ENCODE measurements around the gene PRKCA. TPM values are rescaled to one million over a fixed set of nuclear protein-coding genes. Genes with fewer than 3 reads are reported as not detected.

PRKCA gene
- total and polyA plus RNA-seq, 10 of the 15 experiments (the other 5 are each of a cell fraction or from before 2014, with no cell fraction given): 0.11 to 14.6 (median 0.72) TPM

DNA sequence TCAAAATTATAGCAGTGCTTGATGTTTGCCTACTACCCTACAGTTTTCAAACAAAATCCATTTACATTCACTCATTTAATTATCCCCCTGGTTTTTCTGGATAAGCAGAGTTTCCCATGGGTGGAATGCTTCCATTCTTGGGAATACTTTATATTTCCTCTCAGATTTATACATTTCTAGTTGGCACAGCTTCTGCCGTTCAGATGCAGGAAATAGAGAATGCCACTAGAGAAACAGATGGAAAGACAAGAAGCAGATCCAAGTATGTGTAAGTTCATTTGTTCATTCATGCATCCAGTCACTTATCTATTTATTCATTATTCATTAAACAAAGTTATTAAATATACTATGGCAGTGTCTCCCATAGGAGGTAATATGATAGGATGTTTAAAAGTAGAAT, 467.5 kb downstream of the PRKCA start (continued):
- TF ChIP-seq, protein P1, sequence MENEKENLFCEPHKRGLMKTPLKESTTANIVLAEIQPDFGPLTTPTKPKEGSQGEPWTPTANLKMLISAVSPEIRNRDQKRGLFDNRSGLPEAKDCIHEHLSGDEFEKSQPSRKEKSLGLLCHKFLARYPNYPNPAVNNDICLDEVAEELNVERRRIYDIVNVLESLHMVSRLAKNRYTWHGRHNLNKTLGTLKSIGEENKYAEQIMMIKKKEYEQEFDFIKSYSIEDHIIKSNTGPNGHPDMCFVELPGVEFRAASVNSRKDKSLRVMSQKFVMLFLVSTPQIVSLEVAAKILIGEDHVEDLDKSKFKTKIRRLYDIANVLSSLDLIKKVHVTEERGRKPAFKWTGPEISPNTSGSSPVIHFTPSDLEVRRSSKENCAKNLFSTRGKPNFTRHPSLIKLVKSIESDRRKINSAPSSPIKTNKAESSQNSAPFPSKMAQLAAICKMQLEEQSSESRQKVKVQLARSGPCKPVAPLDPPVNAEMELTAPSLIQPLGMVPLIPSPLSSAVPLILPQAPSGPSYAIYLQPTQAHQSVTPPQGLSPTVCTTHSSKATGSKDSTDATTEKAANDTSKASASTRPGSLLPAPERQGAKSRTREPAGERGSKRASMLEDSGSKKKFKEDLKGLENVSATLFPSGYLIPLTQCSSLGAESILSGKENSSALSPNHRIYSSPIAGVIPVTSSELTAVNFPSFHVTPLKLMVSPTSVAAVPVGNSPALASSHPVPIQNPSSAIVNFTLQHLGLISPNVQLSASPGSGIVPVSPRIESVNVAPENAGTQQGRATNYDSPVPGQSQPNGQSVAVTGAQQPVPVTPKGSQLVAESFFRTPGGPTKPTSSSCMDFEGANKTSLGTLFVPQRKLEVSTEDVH (IDR thresholded peaks at IDR 0.05; ENCODE audit: low read depth, partially characterized antibody): no peak
- TF ChIP-seq CHD4 (IDR thresholded peaks at IDR 0.05): no peak
- TF ChIP-seq HDAC2 (IDR thresholded peaks at IDR 0.05): no peak
- TF ChIP-seq, protein P2, sequence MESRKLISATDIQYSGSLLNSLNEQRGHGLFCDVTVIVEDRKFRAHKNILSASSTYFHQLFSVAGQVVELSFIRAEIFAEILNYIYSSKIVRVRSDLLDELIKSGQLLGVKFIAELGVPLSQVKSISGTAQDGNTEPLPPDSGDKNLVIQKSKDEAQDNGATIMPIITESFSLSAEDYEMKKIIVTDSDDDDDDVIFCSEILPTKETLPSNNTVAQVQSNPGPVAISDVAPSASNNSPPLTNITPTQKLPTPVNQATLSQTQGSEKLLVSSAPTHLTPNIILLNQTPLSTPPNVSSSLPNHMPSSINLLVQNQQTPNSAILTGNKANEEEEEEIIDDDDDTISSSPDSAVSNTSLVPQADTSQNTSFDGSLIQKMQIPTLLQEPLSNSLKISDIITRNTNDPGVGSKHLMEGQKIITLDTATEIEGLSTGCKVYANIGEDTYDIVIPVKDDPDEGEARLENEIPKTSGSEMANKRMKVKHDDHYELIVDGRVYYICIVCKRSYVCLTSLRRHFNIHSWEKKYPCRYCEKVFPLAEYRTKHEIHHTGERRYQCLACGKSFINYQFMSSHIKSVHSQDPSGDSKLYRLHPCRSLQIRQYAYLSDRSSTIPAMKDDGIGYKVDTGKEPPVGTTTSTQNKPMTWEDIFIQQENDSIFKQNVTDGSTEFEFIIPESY (IDR thresholded peaks at IDR 0.05): no peak
- no peak for TF ChIP-seq CBX5 (IDR thresholded peaks at IDR 0.05; ENCODE audit: low read depth)

DNA sequence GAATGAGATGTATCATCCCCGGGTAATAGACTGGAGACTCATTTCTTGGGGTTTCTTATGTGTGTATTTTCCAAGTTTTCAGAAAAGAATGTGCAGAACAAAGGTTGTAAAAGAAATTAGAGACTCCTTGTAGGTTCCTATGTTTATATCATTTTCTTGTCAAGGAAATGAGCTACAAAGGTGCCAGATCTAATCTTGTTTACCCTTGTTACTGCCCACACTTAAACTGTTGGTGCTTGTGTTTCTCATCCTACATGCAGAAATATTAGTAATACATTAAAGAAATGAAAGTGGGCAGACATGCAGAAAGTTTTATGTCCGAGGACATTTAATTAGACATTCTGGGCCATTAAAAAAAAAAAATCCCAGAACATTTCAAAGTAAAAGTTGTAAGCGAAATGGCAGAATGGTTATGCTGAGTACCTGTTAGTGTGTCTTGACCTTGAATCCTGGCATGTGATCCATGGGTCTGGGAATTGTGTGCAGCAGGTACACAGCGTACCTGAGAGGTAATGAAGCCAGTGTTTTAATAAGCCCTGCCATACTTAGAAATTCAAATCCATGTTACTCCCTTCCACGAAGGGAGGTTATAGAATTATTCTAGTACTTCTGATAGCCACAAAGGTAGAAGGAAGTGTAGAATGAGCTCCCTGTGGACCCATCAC, 469.9 kb downstream of the PRKCA start:
- CTCF ChIA-PET: interaction anchor here (0.6 kb wide), 1 partner anchor 1194 kb away, joined by 3 read pairs; no protein-coding TSS in a partner anchor
- H3K4me1 ChIP-seq (ENCODE audit: control insufficient read depth, insufficient read depth, low read length): no peaks in the 10 kb centered on the region
- FAIRE-seq (no peak), ATAC-seq (no peak), DNase-seq (ENCODE audit: low read depth, low spot score) (no peak)
- H4K20me1 ChIP-seq (ENCODE audit: control insufficient read depth, insufficient read depth): no peaks in the 10 kb centered on the region
- H3K27me3 ChIP-seq (replicated peaks in 1 of 2; ENCODE audit: control insufficient read depth in 2 of 2, insufficient read depth in 2 of 2, low read length in 1 of 2): no peaks in the 10 kb centered on the region
- H3K27ac ChIP-seq (ENCODE audit: control insufficient read depth, insufficient read depth): no peak overlapping the region
- H3K4me3 ChIP-seq: no peak overlapping the region
- RAD21 ChIA-PET (ENCODE audit: unreplicated experiment): no interaction called here
- SMC1A ChIA-PET (ENCODE audit: uncharacterized antibody, unreplicated experiment): no interaction called here
- no peaks in the 10 kb centered on the region for H3K9me3 ChIP-seq (replicated peaks; ENCODE audit: control insufficient read depth, insufficient read depth, low read length)
- in situ Hi-C loops (cut with MboI) (no loop called here), intact Hi-C loops (cut with micrococcal nuclease; ENCODE audit: unreplicated experiment) (no loop called here)
- H3K9ac ChIP-seq (ENCODE audit: control insufficient read depth, insufficient read depth, low read length): no peak overlapping the region
- no peak overlapping the region for H2AFZ ChIP-seq (ENCODE audit: control insufficient read depth, low read depth, low read length)
- TF ChIP-seq, protein P3, sequence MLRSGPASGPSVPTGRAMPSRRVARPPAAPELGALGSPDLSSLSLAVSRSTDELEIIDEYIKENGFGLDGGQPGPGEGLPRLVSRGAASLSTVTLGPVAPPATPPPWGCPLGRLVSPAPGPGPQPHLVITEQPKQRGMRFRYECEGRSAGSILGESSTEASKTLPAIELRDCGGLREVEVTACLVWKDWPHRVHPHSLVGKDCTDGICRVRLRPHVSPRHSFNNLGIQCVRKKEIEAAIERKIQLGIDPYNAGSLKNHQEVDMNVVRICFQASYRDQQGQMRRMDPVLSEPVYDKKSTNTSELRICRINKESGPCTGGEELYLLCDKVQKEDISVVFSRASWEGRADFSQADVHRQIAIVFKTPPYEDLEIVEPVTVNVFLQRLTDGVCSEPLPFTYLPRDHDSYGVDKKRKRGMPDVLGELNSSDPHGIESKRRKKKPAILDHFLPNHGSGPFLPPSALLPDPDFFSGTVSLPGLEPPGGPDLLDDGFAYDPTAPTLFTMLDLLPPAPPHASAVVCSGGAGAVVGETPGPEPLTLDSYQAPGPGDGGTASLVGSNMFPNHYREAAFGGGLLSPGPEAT (IDR thresholded peaks at IDR 0.05; ENCODE audit: low read depth): no peak
- TF ChIP-seq ZSCAN29 (IDR thresholded peaks at IDR 0.05) (no peak), CHD4 (IDR thresholded peaks at IDR 0.05) (no peak), CBX5 (IDR thresholded peaks at IDR 0.05; ENCODE audit: low read depth) (no peak), RFX5 (IDR thresholded peaks at IDR 0.05; ENCODE audit: low read depth, low read length) (no peak)
- TF ChIP-seq, protein P4, sequence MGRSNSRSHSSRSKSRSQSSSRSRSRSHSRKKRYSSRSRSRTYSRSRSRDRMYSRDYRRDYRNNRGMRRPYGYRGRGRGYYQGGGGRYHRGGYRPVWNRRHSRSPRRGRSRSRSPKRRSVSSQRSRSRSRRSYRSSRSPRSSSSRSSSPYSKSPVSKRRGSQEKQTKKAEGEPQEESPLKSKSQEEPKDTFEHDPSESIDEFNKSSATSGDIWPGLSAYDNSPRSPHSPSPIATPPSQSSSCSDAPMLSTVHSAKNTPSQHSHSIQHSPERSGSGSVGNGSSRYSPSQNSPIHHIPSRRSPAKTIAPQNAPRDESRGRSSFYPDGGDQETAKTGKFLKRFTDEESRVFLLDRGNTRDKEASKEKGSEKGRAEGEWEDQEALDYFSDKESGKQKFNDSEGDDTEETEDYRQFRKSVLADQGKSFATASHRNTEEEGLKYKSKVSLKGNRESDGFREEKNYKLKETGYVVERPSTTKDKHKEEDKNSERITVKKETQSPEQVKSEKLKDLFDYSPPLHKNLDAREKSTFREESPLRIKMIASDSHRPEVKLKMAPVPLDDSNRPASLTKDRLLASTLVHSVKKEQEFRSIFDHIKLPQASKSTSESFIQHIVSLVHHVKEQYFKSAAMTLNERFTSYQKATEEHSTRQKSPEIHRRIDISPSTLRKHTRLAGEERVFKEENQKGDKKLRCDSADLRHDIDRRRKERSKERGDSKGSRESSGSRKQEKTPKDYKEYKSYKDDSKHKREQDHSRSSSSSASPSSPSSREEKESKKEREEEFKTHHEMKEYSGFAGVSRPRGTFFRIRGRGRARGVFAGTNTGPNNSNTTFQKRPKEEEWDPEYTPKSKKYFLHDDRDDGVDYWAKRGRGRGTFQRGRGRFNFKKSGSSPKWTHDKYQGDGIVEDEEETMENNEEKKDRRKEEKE (IDR thresholded peaks at IDR 0.05): no peak
- POLR2A ChIA-PET: no interaction called here
- H3K4me2 ChIP-seq (ENCODE audit: control insufficient read depth, insufficient read depth): no peak overlapping the region
- 4% methylated on average over 5 of the region's 5 CpGs for WGBS (ENCODE audit: insufficient coverage, insufficient replicate concordance, low lambda C conversion rate, missing lambda C conversion rate)
- no peaks in the 10 kb centered on the region for H3K79me2 ChIP-seq (ENCODE audit: control insufficient read depth, insufficient read depth, low read length)
- no TSS peak for BruUV-seq (replicated peaks)
- no peaks in the 10 kb centered on the region for H3K36me3 ChIP-seq (ENCODE audit: control insufficient read depth in 2 of 2, insufficient read depth in 2 of 2, low read length in 1 of 2)

All from GM12878 (cell line).